Activated CD8-positive, alpha-beta memory T cell treated with anti-CD3 and anti-CD28 coated beads, Interleukin-2, amount 10 ng/mL, durations not matched to agents 7 days and 5 days (primary cell): ENCODE measurements around the gene SPAG16. TPM values are rescaled to one million over a fixed set of nuclear protein-coding genes. Genes with fewer than 3 reads are reported as not detected.

Experiments
- ATAC-seq: fragments of 150-1000 bp; cut with Tn5 transposase; one replicate; pipeline ENCODE4 v1.10.0; 2021; ENCODE audit warnings: moderate library complexity
- CTCF ChIA-PET: fragments of 350-600 bp; sonication (Branson Sonifier 250); formaldehyde crosslinking; loops from one replicate; lab custom pipeline; 2021; ENCODE audit warnings: antibody characterized with exemption; lab: Charles Lee
- DNase-seq: peaks from one replicate; pipeline ENCODE4 v3.0.0-alpha.2; 2020
- H3K27ac Mint-ChIP-seq: one replicate; pipeline ENCODE4 v1.8.0; 2021; ENCODE audit warnings: mild to moderate bottlenecking, mixed read lengths
- H3K27me3 Mint-ChIP-seq: one replicate; pipeline ENCODE4 v1.8.0; 2021; ENCODE audit warnings: mixed read lengths
- H3K36me3 Mint-ChIP-seq: one replicate; pipeline ENCODE4 v1.8.0; 2021; ENCODE audit warnings: mild to moderate bottlenecking, mixed read lengths
- H3K4me1 Mint-ChIP-seq: one replicate; pipeline ENCODE4 v1.8.0; 2021; ENCODE audit warnings: mixed read lengths
- H3K4me3 Mint-ChIP-seq: one replicate; pipeline ENCODE4 v1.8.0; 2021; ENCODE audit warnings: mild to moderate bottlenecking, moderate library complexity, mixed read lengths
- H3K9me3 Mint-ChIP-seq: one replicate; pipeline ENCODE4 v1.8.0; 2022; ENCODE audit warnings: low read depth, mixed read lengths
- total RNA-seq, 2 experiments: library from RNA; stranded (reverse); gene quantifications; one replicate each; pipeline ENCODE4 v1.2.3, GENCODE V29; 2021

SPAG16 gene
- total RNA-seq, 2 experiments from 2014 or later, result 7.4 to 10.1 TPM

- no peak overlapping the region for H3K27ac Mint-ChIP-seq
- ATAC-seq (no peak), DNase-seq (no peak)
- H3K9me3 Mint-ChIP-seq, result peaks cover 6% of the 10 kb centered on the region
- no peaks in the 10 kb centered on the region for H3K36me3 Mint-ChIP-seq
- H3K4me1 Mint-ChIP-seq, result no peaks in the 10 kb centered on the region
- no peak overlapping the region for H3K4me3 Mint-ChIP-seq
- no peaks in the 10 kb centered on the region for H3K27me3 Mint-ChIP-seq
- CTCF ChIA-PET, result no interaction called here
Measured at GRCh38 chr2:214294426-214294825, 1010.2 kb downstream of the SPAG16 start.

- ATAC-seq (no peak), DNase-seq (no peak)
- Mint-ChIP-seq H3K4me3 (no peak overlapping the region), H3K27me3 (no peaks in the 10 kb centered on the region), H3K4me1 (no peaks in the 10 kb centered on the region), H3K36me3 (no peaks in the 10 kb centered on the region), H3K9me3 (peaks cover 3% of the 10 kb centered on the region), H3K27ac (no peak overlapping the region)
- CTCF ChIA-PET, result no interaction called here
Measured at GRCh38 chr2:214297423-214297822, 1013.2 kb downstream of the SPAG16 start.

DNA sequence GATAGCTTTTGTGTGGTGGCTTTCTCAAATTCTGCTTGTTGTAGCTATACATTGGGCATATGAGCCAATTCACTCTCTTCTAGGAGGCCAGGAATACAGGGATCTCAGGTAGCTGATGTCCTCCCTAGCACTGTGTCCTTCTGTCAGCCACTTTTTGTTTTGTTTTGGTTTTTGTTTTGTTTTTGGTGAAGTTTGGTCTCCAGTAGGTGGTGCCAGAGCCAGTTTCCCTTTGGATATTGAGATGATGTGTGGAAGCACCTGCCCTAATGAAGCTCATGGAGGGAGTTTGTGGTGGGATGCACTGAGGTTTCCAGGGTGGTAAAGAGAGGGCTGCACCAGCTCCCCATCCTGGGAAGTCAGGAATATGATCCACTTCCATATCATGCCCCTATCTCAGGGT lies 1026.1 kb downstream of the SPAG16 start:
- Mint-ChIP-seq H3K9me3 (peaks cover 6% of the 10 kb centered on the region), H3K27me3 (no peaks in the 10 kb centered on the region), H3K4me3 (no peak overlapping the region), H3K36me3 (no peaks in the 10 kb centered on the region), H3K27ac (no peak overlapping the region), H3K4me1 (no peaks in the 10 kb centered on the region)
- no peak for ATAC-seq
- CTCF ChIA-PET, result no interaction called here
- no peak for DNase-seq

DNA sequence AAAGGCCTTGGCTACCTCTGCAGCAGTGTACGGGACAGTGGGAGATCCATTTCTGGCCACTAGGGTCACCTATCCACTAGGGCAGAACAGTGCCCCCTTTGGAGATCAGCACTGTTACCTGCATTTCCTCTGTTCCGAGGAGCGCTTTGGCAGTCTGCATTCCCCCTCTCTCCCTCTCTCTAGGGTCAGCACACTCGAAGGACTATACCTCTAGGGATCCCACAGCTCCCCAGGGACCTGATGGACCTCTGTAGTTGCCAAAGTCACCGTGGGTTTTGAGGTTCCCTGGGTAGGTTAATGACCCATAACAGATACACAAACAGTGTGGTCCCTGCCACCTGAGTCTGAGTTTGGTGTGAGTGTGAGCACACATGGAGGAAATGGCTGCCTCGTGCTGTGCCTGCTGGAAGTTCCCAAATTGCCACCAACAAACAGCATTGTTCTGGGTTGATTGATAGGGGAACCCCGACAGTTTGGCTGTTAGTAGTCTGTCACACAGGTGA lies 1026.8 kb downstream of the SPAG16 start:
- H3K27me3 Mint-ChIP-seq, result no peaks in the 10 kb centered on the region
- no peak overlapping the region for H3K4me3 Mint-ChIP-seq
- no peak overlapping the region for H3K27ac Mint-ChIP-seq
- no peak for DNase-seq
- no peak for ATAC-seq
- H3K9me3 Mint-ChIP-seq, result peaks cover 6% of the 10 kb centered on the region
- H3K4me1 Mint-ChIP-seq, result no peaks in the 10 kb centered on the region
- CTCF ChIA-PET, result no interaction called here
- no peaks in the 10 kb centered on the region for H3K36me3 Mint-ChIP-seq

DNA sequence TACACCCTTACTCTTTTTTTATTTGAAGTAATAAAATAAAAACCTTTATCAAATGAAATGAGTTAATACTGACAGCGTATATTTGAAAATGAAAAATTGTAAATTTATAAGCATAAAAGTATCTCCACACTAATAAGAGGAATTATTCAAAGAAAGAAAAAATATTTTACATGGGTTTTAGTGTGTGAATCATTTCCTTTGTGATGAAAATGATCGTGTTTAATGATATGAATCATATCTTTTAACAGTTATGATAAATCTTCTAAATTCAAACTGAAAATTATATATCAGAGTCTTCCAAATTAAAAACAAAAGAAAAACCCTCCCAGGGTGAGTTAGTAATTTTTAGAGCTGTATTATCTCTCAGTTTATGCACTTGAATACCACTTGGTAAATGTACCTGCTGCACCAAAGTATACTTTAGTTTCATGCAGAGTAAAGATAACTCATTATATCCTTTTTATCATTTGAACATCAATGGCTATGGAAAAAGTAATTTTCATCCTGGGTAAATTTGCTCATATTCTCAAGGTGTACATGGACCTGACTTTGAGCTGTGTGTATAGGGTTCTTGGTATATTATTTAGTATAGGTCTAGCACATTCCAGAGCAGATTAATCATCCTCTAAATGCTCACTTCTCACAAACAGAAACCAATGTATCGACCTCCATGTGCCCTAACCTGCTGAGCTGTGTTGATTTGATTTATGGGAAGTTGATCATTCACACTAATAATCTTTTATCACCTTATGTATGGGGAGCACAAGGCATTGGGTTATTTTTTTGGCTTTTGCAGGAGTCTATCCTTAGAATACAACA lies 1027.9 kb downstream of the SPAG16 start:
- Mint-ChIP-seq H3K27ac (no peak overlapping the region), H3K36me3 (no peaks in the 10 kb centered on the region), H3K4me1 (no peaks in the 10 kb centered on the region), H3K4me3 (no peak overlapping the region), H3K27me3 (no peaks in the 10 kb centered on the region), H3K9me3 (no peaks in the 10 kb centered on the region)
- no peak for ATAC-seq
- CTCF ChIA-PET, result no interaction called here
- no peak for DNase-seq

DNA sequence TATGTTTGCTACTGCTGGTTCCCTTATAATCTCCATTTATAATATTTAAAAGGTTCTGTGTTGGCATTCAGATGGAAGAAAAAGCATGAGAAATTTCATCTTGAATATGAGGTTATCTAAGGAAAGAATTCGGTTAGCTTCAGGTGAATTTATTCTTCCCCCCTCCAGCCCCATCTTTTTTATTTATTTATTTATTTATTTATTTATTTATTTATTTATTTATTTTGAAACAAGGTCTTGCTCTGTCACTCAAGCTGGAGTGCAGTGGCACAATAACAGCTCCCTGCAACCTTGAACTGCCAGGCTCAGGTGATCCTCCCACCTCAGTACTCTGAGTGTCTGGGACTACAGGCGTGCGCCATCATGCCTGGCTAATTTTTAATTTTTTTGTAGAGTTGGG lies 1031.1 kb downstream of the SPAG16 start:
- no peak for ATAC-seq
- Mint-ChIP-seq H3K9me3 (peaks cover 3% of the 10 kb centered on the region), H3K27ac (no peak overlapping the region), H3K4me3 (no peak overlapping the region), H3K4me1 (no peaks in the 10 kb centered on the region), H3K36me3 (no peaks in the 10 kb centered on the region), H3K27me3 (no peaks in the 10 kb centered on the region)
- CTCF ChIA-PET, result no interaction called here
- DNase-seq, result no peak

DNA sequence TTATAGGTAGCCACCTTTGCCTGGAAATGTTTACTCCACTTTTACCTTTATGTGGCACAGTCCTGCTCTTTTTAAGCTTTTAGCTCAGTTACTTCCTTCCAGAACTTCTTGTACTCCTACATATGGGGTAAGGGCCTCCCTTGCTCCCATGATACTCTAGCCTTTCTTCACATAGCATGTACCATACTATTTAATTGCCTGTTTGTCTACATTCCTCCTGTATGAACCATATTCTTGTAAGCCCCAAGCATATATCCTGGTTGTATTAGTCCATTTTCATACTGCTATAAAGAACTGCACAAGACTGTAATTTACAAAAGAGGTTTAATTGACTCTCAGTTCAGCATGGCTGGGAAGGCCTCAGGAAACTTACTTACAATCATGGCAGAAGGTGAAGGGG lies 1035.9 kb downstream of the SPAG16 start:
- Mint-ChIP-seq H3K4me1 (no peaks in the 10 kb centered on the region), H3K36me3 (no peaks in the 10 kb centered on the region), H3K9me3 (peaks cover 3% of the 10 kb centered on the region), H3K27ac (no peak overlapping the region), H3K4me3 (no peak overlapping the region), H3K27me3 (no peaks in the 10 kb centered on the region)
- DNase-seq, result no peak
- ATAC-seq, result no peak
- CTCF ChIA-PET, result no interaction called here

- DNase-seq, result no peak
- Mint-ChIP-seq H3K9me3 (peaks cover 3% of the 10 kb centered on the region), H3K27ac (no peak overlapping the region), H3K4me1 (no peaks in the 10 kb centered on the region), H3K27me3 (no peaks in the 10 kb centered on the region), H3K4me3 (no peak overlapping the region), H3K36me3 (no peaks in the 10 kb centered on the region)
- no peak for ATAC-seq
- CTCF ChIA-PET, result no interaction called here
Measured at GRCh38 chr2:214322662-214323061, 1038.4 kb downstream of the SPAG16 start.

- H3K4me1 Mint-ChIP-seq, result no peaks in the 10 kb centered on the region
- ATAC-seq, result no peak
- H3K4me3 Mint-ChIP-seq, result no peak overlapping the region
- H3K9me3 Mint-ChIP-seq, result no peaks in the 10 kb centered on the region
- no peaks in the 10 kb centered on the region for H3K27me3 Mint-ChIP-seq
- CTCF ChIA-PET, result no interaction called here
- no peak overlapping the region for H3K27ac Mint-ChIP-seq
- DNase-seq, result no peak
- H3K36me3 Mint-ChIP-seq, result no peaks in the 10 kb centered on the region
Measured at GRCh38 chr2:214325404-214325803, 1041.1 kb downstream of the SPAG16 start.

DNA sequence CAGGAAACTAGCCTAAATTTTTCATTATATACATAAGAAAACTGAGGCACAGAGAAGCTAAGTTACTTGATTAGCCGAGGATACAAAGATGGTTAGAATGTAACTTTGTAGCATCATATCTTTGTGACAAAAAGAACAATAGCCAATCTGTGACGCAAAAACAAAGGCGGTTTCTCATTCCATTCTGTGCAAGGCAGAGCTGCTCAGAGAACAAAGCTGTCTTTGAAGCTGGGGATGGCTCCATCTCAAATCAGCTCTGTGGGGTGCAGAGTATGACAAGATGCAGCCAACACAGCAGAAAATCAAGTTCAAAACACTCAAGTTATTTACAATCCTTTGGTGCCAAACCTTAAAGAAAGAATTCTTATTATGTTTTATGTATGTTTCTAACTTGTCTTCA lies 1044.7 kb downstream of the SPAG16 start:
- no peak for DNase-seq
- CTCF ChIA-PET, result no interaction called here
- Mint-ChIP-seq H3K27me3 (no peaks in the 10 kb centered on the region), H3K36me3 (no peaks in the 10 kb centered on the region), H3K4me1 (no peaks in the 10 kb centered on the region), H3K9me3 (no peaks in the 10 kb centered on the region), H3K27ac (no peak overlapping the region), H3K4me3 (no peak overlapping the region)
- ATAC-seq, result no peak

GRCh38 chr2:214341646-214342045 lies 1057.4 kb downstream of the SPAG16 start:
- Mint-ChIP-seq H3K27ac (no peak overlapping the region), H3K36me3 (no peaks in the 10 kb centered on the region), H3K4me3 (no peak overlapping the region), H3K27me3 (no peaks in the 10 kb centered on the region), H3K4me1 (no peaks in the 10 kb centered on the region), H3K9me3 (no peaks in the 10 kb centered on the region)
- ATAC-seq (no peak), DNase-seq (no peak)
- CTCF ChIA-PET, result no interaction called here

DNA sequence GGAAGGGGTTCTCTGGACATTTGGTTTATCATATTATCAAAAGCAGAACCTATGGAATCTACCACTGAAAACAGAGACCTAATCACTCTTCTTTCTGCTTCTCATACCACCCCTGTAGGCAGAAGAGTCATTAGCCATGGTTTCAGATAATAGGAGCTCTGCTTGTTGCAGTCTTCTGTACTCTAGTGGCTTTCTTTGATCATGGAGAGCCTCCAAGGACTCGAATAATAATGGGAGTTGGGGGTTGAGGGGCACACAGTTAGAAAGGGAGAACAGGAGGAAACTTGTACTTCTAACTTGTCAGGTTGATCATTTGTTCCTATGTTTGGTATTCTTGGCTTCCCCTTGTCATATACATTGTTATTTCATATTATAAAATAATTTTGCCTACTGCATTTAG lies 1074.2 kb downstream of the SPAG16 start:
- Mint-ChIP-seq H3K9me3 (peaks cover 4% of the 10 kb centered on the region), H3K36me3 (no peaks in the 10 kb centered on the region), H3K4me1 (no peaks in the 10 kb centered on the region), H3K4me3 (no peak overlapping the region), H3K27me3 (no peaks in the 10 kb centered on the region), H3K27ac (no peak overlapping the region)
- ATAC-seq (no peak), DNase-seq (no peak)
- CTCF ChIA-PET, result no interaction called here

DNA sequence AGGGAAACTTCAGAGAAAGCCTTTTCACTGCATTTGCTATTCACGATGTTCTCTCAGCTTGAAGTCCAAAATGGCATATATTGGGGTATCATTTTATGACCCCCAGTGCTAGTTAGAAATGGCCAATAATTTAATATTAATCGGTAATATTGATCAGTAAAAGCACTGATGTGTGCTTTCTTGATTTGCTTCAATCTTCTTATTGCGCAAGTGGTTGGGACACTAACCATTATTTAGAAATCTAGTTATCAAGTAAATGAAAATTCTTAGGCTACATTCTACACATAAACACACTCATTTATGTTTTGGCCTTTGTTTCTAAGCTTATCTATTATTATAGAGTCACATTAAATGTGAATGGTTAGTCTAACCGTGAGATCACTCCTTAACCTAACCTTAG lies 1076.9 kb downstream of the SPAG16 start:
- Mint-ChIP-seq H3K27me3 (no peaks in the 10 kb centered on the region), H3K4me3 (no peak overlapping the region), H3K27ac (no peak overlapping the region), H3K4me1 (no peaks in the 10 kb centered on the region), H3K36me3 (no peaks in the 10 kb centered on the region), H3K9me3 (peaks cover 4% of the 10 kb centered on the region)
- no peak for ATAC-seq
- CTCF ChIA-PET, result no interaction called here
- DNase-seq, result no peak

GRCh38 chr2:214365549-214365948 lies 1081.3 kb downstream of the SPAG16 start:
- Mint-ChIP-seq H3K36me3 (no peaks in the 10 kb centered on the region), H3K9me3 (no peaks in the 10 kb centered on the region), H3K27ac (no peak overlapping the region), H3K4me1 (no peaks in the 10 kb centered on the region), H3K27me3 (no peaks in the 10 kb centered on the region), H3K4me3 (no peak overlapping the region)
- CTCF ChIA-PET, result no interaction called here
- no peak for ATAC-seq
- no peak for DNase-seq
